CD4-positive, alpha-beta T cell treated with Interleukin-6 for 4 hours (primary cell): ENCODE results near the gene XRCC5.
"Not testable (repeated sequence)": the region's sequence is repeated elsewhere in the genome, so short reads cannot be mapped to it uniquely, and the experiment has no call there.

ENCODE experiments used
- DNase-seq: peaks from one replicate; pipeline ENCODE4 v3.0.0-alpha.2; 2020; ENCODE audit warnings: mixed read lengths

Gene XRCC5

DNA sequence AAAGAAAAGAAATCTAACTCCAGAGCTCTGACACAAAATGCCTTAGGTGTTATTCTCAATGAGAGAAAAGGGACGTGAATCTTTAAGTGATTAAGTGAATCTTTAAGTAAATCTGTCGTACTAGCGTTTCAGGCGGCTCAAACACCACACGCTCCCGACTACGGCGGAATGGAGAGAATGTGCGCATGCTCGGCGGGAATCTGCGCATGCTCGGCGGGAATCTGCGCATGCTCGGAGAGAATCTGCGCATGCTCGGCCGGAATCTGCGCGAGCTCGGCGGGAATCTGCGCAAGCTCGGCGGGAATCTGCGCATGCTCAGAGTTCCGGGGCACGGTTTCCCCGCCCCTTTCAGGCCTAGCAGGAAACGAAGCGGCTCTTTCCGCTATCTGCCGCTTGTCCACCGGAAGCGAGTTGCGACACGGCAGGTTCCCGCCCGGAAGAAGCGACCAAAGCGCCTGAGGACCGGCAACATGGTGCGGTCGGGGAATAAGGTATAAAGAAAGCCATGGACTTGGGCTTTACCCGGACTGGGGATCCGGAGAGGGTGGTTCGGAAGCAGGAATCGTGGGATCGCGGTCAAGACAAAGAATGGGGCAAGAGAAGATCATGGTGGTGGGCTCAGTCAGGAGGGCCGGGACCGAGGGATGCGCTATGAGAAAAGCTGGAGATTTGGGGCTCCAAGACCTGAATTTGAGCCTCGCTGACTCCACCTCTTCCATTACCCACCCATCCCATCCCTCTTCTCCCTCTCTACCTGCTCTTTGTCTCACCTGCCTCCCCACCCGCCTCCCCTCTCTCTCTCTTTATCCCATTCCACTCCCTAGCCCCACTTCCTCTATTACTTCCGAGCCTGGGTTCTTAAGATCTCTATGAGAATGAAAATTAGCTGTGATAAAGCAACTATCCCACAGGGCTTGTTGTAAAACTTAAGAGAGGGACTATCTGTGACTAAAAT lies at the start of gene XRCC5:
TSS of gene XRCC5 (plus strand) at position 382 of the 955 bp plus-strand sequence. CDS start at position 471, 89 bp downstream.
- peak; percentile 99 for DNase-seq

DNA sequence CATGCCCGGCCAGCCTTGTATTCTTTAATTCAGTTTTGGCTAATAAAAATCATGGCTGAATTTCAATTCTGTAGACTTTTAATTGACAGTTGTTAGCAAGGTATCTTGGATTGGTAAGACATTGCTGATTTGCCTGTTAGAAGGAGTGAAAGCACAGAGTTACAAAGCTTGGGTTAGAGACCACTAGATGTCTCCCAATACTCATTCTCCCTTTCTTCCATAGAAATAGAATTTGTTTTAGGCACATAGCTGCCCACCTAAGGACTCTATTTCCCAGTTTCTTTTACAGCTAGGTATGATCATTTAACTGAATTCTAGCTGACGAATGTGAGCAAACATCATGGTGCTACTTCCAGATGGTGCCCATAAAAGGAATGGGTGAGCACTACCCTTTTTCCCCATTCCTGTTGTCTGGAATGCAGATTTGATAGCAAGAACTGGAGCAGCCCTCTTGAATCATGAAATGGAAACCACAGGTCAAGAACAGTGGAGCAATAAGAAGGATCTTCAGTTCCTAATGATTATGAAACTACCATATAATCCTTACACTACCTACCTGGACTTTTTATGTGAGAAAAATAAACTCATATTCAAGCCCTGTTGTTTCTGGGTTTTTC lies 45.0 kb upstream of the XRCC5 start:
- no peak for DNase-seq

DNA sequence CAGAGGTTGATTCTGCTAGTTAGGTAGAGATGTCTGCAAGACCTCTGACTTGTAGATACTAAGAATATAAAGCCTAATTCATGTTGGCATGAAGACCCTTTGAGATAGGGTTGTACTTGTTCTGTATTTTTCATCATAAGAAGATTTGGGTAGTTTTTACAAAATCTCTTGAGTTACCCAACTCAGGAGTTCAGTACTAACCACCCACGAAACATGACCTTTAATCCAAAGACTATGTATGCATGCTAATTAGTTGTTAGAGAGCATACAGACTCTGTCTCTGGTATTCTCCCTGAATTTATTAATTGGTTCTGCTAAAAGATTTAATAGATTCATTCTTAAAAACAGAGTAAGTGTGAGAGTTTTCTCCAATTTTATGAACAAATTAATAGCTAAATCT lies 44.5 kb upstream of the XRCC5 start:
- DNase-seq: no peak

DNA sequence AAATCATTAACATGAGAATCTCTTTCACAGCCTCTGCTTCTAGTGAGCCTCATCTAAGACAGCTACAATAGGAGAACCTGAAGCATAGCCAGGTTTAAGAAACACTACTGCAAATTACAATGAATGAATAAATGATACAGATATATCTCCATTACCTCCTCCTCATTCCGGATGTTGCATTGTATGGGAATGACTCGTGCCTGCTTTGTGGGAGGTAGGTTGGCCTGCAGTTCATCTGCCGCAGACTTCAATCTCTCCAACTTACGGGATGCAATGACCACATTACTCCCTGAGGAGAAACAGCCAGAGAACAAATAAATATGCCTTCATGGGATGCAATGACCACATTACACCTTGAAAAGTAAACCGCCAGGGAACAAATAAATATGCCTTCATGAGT lies 42.9 kb upstream of the XRCC5 start:
- DNase-seq: no peak

DNA sequence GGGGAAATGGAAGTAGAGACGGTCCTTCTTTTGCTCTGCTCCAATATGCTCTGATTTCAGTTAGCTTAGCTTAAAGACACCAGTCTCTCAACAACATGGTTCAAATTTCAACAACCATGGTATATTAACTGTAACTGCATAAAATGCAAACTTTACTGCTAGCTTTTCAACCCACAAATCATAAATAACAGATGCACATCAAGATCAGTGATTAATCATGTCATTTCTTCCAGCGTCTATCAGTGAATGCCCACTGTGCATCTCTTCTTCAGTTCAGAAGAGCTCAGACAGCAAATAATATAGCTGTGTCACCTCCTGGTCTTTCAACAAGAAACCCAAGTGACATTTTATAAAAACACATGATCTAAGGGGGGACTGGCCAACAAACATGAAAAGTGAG lies 40.1 kb upstream of the XRCC5 start:
- no peak for DNase-seq

DNA sequence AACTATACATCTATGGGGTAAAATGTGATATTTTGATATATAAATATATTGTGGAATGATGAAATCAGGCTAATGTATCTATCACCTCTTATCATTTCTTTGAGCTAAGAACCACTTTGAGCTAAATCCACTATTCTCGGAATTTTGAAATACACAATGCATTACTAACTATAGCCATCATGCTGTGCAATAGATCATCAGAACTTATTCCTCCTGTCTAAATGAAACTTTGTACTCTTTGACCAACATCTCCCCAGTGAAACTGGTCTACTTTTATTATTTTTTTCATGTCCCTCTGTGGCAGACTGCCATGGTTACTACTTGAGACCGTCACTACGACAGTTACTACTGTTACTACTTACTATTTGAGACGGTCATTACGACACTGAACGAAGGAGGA lies 39.0 kb upstream of the XRCC5 start:
- no peak for DNase-seq

DNA sequence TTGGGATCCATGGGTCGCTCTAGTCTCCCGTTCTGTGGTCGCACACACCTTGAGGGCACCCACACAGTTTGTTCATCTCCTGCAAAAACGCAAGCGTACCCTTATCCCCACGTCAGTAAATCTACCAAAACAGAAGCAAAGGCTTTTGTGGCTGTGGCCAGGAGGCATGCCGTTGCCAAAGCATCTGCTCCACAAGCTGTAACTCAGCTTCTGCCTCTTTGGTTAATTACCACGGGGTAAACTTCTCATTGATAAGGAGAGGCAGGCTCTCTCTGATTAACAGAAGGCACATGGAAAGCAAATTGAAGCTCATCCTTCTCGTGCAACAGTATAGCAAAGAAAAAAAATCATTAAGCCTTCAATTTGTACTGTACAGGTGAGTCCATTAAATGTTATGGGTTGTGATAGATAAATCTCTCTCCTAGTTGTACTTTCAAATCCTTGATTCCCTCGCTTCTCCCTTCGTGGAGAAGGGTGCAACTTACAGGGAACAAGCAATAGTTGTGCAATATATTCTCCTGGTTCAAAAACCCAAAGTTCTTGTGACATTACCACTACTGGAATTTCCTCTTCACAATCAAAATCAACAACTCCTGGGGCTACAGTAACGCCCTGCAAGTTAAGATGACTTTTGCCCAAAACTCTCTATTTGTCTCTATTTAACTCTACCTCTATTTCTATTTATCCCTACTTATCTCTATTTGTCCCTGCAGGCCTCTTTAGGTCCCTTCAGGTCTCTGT lies 37.9 kb upstream of the XRCC5 start:
- no peak for DNase-seq

DNA sequence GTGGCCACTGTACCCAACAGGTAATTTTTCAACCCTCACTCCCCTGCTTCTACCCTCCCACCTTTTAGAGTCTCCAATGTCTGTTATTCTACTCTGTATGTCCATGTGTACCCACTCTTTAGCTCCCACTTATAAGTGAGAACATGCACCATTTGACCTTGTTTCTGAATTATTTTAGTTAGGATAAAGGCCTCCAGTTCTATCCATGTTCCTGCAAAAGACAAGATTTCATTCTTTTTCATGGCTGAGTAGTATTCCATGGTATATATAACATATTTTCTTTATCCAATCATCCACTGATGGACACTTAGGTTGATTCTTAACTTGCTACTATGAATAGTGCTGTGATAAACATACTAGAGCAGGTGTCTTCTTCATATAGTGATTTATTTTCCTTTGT lies 36.7 kb upstream of the XRCC5 start:
- no peak for DNase-seq

DNA sequence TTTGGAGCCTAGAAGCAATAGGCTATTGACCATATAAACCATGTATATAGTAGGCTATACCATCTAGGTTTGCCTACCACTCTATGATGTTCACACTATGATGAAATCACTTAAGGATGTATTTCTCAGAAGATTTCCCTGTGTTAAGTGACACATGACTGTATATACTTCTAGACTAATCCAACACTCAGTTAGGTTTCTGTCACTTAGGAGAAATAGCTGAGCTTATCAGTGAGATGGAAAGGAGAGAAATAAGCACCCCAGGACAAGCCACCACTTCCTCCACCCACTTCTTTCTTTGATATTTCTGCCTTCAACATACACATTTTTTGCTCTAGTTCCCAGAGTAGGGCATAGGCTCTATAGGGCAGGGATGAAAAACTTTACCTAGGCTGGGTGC lies 35.4 kb upstream of the XRCC5 start:
- DNase-seq: no peak

DNA sequence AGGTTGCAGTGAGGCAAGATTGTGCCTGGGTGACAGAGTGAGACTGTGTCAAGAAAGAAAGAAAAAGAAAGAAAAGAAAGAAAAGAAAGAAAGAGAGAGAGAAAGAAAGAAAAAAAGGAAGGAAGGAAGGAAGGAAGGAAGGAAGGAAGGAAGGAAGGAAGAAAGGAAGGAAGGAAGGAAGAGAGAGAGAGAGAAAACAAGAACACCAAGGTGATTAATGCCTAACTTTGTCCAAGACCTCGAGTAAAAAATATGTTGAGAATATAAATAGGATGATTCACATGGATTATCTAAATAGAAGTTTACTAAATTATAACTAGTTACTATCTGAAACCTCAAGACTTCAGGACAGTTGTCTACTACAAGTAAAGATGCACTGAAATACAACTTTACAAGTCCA lies 34.8 kb upstream of the XRCC5 start:
- DNase-seq: no peak

DNA sequence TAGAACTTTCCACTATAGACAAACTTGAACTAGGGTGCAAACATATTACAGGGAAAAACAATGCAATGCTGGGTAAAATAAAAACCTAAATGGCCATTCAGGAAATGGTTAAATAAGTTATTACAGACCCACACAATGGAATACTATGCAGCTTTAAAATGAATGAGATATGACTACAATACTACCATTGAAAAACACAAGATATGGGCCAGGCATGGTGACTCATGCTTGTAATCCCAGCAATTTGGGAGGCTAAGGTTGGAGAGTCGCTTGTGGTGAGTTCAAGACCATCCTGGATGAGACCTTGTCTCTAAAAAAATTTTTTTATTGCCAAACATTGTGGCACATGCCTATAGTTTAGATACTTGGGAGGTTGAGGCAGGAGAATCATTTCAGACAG lies 34.4 kb upstream of the XRCC5 start:
- no peak for DNase-seq

DNA sequence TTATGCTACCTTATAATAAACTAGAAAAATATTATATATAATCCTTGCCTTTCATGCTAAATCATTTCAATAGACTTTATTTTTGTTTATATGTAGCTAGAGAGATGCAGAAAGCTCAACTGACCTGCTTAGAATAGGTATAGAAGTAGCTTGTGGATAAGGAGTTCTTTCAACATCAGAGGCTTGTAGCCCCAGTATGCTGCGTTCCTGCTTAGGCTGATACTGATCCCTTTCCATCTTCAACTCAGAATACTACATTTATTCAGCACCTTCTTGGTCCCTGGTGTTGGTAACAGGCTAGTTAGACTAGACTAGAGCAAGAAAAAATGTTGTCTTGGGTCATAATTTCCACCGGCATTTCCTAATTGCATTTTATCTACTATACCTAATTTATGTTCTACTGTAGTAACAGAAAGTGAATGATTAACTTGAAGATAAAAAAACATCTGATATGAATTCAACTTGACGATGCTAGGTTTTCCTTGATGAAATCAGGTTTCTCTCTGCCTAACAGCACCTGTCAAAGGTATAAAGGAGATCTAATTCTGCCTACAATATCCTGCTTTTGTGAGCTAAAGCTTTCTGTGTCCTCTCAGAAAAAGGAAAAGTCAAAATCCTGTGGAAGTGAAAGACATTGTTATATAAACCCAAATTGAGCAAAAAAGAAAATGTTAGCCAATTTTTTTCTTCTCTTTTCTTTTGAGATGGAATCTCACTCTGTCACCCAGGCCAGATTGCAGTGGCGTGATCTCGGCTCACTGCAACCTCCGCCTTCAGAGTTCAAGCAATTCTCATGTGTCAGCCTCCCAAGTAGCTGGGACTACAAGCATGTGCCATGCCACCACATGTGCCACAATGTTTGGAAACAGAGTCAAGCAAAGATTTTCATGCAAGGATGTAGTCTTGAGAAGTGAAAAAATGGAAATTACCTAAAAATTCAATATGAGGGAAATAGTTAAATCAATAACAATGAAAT lies 33.4 kb upstream of the XRCC5 start:
- no peak for DNase-seq

DNA sequence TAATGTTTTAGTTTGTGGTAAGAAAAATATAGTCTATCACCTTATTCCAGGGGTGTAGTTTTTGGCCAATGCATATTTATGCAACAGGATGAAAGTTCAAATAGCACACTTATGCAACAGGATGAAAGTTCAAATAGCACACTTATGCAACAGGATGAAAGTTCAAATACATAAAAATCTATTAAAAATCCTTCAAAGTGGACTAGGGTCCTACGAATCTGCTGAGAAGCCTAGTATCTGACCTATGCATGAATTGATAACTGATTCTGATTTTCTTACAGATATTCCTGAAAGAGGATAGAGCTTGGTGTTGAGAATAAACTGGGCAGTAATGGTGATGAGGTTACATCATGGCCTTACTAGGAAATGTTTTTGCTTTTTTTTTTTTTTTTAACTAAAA lies 30.4 kb upstream of the XRCC5 start:
- no peak for DNase-seq

DNA sequence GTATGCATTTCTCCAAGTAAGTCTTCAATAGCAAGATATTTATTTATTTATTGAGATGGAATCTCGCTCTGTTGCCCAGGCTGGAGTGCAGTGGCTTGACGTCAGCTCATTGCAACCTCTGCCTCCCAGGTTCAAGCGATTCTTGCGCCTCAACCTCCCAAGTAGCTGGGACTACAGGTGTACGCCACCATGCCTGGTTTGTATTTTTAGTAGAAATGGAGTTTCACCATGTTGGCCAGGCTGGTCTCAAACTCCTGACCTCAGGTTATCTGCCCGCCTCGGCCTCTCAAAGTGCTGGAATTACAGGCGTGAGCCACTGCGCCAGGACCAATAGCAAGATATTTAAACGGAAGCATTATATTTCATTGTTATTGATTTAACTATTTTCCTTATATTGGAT lies 29.1 kb upstream of the XRCC5 start:
- DNase-seq: not testable (repeated sequence)

DNA sequence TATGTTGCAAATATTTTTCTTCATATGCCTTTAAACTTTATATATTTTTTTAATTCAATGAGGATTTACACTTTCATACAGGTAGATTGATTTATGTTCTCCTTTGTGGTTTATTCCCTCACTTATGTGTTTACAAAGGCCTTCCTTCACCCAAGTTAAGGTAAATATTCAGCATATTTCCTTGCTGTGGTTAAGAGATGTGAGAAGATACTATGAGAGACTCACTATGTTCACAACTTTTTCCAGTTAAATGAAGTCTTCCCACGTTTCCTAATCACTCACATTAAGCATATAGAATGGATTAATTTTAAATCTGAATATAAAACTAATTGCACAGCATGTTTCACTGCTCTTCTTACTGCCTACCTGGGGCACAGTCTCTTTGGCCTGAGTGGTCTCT lies 28.1 kb upstream of the XRCC5 start:
- DNase-seq: no peak

DNA sequence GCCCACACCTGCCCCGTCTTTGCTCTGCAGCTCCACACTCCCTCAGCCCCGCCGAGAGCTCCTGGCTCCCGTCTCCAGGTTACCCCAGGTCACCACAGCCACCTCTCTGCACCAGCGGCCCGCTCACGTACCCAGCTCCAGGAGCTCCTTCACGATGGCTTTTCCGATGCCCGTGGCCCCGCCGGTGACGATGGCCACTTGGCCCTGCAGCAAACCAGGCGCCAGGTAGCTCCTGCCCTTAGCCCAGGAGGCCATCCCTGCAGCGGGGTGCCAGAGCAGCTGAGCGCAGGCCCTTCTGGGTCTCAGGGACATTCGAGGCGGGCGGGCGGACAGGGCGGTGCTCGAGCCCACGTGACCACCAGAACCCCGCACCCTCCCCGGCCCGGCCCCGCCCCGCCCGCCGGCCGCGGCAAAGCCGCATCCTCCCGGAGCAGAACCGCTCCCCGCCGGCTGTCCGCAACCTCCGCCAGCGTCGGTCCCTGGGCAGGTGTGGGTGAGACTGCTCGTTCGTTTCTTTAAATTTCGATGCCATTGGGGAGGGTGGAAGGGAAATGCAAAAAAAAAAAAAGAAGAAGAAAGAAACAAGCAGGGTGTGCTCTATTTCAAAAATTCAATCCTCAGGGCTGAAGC lies 27.5 kb upstream of the XRCC5 start, which contains the start of the genes PECR and TMEM169:
TSS of gene PECR (minus strand) at position 323 of the 630 bp plus-strand sequence. CDS start at position 255, 68 bp downstream.
TSS of gene TMEM169 (plus strand) at position 433 of the 630 bp plus-strand sequence. CDS start 14,045 bp downstream, outside the sequence.
- peak; percentile 82 for DNase-seq

DNA sequence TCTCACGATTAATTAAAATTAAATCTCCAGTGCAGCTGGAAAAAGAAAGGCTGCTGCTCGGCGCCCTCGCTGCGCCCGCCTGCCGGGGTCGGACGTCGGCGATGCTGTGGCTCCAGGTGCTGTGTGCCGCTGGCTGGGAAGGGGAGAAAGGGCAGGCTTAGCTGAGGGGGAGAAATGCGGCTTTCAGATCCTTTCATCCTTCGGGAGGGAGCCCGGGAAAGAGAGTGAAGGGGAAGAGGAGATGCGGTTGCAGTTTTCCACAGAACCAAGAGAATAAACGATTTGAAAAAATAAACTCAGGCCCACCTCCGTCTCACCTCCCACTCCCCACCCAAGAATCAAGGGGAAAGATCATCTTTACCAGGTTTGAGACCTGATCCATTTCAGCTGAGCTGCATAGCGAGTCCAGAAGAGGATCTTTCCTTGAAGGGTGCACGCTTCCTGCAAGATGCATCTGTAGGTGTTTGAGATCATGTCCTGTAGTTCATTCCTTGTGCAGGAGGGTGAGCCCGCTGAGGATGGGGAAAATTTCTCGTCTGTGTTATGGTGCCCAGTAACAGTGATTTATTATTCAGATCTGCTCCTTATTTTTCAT lies 26.9 kb upstream of the XRCC5 start:
- peak; percentile 10 for DNase-seq

DNA sequence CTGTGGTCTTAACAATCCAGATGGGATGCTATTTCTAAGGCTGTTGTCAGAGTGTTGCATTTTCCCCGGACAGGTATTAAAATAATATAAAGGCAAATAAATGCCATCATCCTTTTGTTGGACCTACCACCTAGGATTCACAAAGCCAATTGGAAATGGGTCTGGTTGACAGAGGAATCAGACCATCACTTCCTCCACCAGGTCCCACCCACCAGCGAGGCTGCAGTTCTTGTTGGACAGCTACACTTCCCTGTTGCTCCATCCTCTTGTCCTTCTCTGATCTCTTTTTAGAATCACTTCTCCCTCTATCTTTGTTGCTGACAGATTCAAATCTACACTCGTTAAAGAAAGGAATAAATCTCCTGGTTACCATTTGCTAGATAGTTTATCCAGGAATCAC lies 26.3 kb upstream of the XRCC5 start:
- DNase-seq: peak; percentile 22

DNA sequence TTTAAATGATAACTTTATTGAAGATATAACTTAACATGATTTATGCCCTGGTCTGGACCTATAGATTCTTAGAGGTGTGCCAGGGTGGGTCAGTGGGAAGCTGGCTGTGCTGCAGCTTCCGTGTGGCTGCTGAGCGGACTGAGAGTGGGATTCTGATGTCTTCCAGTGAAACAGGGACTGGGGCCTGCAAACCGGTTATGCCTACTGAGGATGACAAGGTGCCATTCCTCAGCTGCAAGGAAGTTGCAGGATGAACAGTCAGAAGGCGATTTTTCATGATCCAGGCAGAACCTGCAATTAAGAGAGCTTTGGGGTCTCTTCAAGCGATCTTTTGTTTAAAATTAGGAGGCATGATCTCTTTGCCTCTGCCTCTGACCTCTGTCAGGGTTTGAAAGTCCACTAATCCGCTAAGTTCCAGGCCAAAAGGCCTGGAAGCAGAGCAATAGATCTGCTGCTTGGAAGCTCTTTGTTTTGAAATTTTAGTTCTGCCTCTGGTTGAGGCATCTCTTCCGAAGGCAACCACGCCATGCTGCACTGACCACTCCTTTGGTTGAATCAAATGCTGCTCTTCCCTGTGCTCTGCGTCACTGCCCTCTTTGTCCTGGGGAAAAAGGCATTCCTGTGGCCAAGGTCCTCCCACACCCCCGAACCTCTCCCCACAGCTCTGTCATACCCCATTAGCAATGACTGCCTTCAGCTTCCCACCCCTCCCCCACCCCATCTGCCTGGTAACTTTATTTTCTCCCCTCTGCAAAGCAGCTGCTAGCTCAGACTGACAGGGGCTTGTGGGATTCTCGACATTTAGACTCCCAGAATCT lies 25.5 kb upstream of the XRCC5 start:
- peak; percentile 27 for DNase-seq

DNA sequence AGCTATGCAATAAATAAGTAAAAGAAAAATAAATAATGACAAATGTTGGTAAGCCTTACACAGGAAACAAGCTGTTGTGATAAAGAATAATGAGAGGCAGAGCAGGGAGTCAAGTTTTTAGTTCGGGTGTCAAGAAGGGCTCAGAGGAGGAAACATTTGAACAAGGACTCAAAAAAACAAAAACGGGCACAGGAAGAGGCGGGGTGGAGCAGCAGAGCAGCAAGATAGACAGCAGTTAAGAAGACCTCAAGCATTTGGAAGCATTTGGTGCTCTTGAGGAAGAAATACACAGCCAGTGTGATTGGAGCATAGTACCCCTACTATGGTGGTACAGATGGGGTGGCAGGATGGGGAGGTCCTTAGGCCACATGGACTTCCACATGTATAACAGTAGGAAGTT lies 24.6 kb upstream of the XRCC5 start:
- DNase-seq: peak; percentile 59
